A549 (cell line): ENCODE measurements around the gene CALHM1. TPM values are rescaled to one million over a fixed set of nuclear protein-coding genes. Genes with fewer than 3 reads are reported as not detected.

Experiments used
- ATAC-seq, 2 experiments: fragments of 200-7000 bp in 1 of 2; fragments of >200 bp in 1 of 2; cut with Nextera tagmentation in 1 of 2; cut with Tn5 transposase in 1 of 2; 3 replicates each; pipeline versions ENCODE4 v1.8.0 to v1.9.1; 2018 to 2020; ENCODE audit warnings: mild to moderate bottlenecking in 1 of 2, moderate library complexity in 1 of 2
- CTCF ChIA-PET: fragments of 300-600 bp; sonication (Branson Sonifier 250); formaldehyde crosslinking; extraction: SDS; loops from one replicate; lab custom pipeline; 2021; ENCODE audit warnings: antibody characterized with exemption, inconsistent platforms; lab: Yijun Ruan, JAX
- POLR2A ChIA-PET: fragments of 350-600 bp; formaldehyde crosslinking; extraction: SDS; loops from one replicate; lab custom pipeline; 2021; ENCODE audit warnings: antibody characterized with exemption, inconsistent platforms; lab: Yijun Ruan, JAX
- DNase-seq, 2 experiments: peaks; one replicate each; pipeline versions ENCODE4 v3.0.0 to v3.0.0-alpha.2; 2011 to 2016; ENCODE audit warnings: low read depth in 1 of 2, low spot score in 1 of 2
- FAIRE-seq: peaks from 2 replicates; lab custom pipeline; 2011; peaks lifted over from hg19 to GRCh38; lab: Jason Lieb, UNC
- H3K27ac ChIP-seq, 2 experiments: fragments of >200 bp; sonication (Bioruptor Twin); formaldehyde crosslinking; 3 replicates each; pipeline ENCODE4 v1.5.1; 2016 to 2017
- H3K4me1 ChIP-seq: fragments of >200 bp; sonication (Bioruptor Twin); formaldehyde crosslinking; 3 replicates; pipeline ENCODE4 v1.6.1; 2016
- H3K4me2 ChIP-seq: fragments of >200 bp; sonication (Bioruptor Twin); formaldehyde crosslinking; 3 replicates; pipeline ENCODE4 v1.6.1; 2016
- H3K4me3 ChIP-seq: fragments of >200 bp; sonication (Bioruptor Twin); formaldehyde crosslinking; 3 replicates; pipeline ENCODE4 v1.5.1; 2016
- H3K9me3 ChIP-seq: fragments of >200 bp; sonication (Bioruptor Twin); formaldehyde crosslinking; 3 replicates; pipeline ENCODE4 v1.6.1; 2016
- BHLHE40 ChIP-seq: IDR thresholded peaks from 2 replicates; pipeline ENCODE4 v1.6.1; 2012; ENCODE audit warnings: low read depth, low read length, inconsistent platforms
- CBX8 ChIP-seq: fragments of 200-600 bp; sonication (generic); IDR thresholded peaks from 2 replicates; pipeline ENCODE4 v1.6.1; 2016
- CHD2 ChIP-seq: fragments of 150-350 bp; IDR thresholded peaks from 2 replicates; pipeline ENCODE4 v1.6.1; 2014; ENCODE audit warnings: low read length; ENCODE audit not compliant: partially characterized antibody
- CHD4 ChIP-seq: fragments of 200-600 bp; sonication (generic); IDR thresholded peaks from 2 replicates; pipeline ENCODE4 v1.6.1; 2016; ENCODE audit warnings: antibody characterized with exemption, mild to moderate bottlenecking, borderline replicate concordance
- EP300 ChIP-seq, 2 experiments: fragments of >200 bp; sonication (Bioruptor Twin); formaldehyde crosslinking; IDR thresholded peaks; 2 replicates in 1 of 2; 3 replicates in 1 of 2; pipeline ENCODE4 v1.6.1; 2016 to 2017
- ESRRA ChIP-seq: fragments of 150-350 bp; IDR thresholded peaks from 2 replicates; pipeline ENCODE4 v1.6.1; 2014; ENCODE audit warnings: mild to moderate bottlenecking, low read length, borderline replicate concordance
- GATA3 ChIP-seq: IDR thresholded peaks from 2 replicates; pipeline ENCODE4 v1.6.1; 2012; ENCODE audit warnings: borderline replicate concordance
- HEYL ChIP-seq: fragments of 250-450 bp; sonication (Bioruptor Pico); IDR thresholded peaks from 2 replicates; pipeline ENCODE4 v1.8.0; 2021; ENCODE audit warnings: mild to moderate bottlenecking, moderate library complexity
- HOXA7 ChIP-seq: fragments of 250-450 bp; sonication (Bioruptor Pico); IDR thresholded peaks from 2 replicates; pipeline ENCODE4 v1.5.0; 2020; ENCODE audit warnings: mild to moderate bottlenecking, moderate library complexity
- JUN ChIP-seq, 2 experiments: fragments of >200 bp; sonication (Bioruptor Twin); formaldehyde crosslinking; IDR thresholded peaks; 2 replicates in 1 of 2; 3 replicates in 1 of 2; pipeline ENCODE4 v1.6.1; 2016 to 2017
- MAZ ChIP-seq: fragments of 150-350 bp; IDR thresholded peaks from 2 replicates; pipeline ENCODE4 v1.6.1; 2014; ENCODE audit warnings: antibody characterized with exemption, low read depth, low read length, borderline replicate concordance
- MYC ChIP-seq: IDR thresholded peaks from 2 replicates; pipeline ENCODE4 v1.6.1; 2012; ENCODE audit warnings: mild to moderate bottlenecking, inconsistent platforms, low read length, improper control_type of control experiment, borderline replicate concordance
- NFE2L2 ChIP-seq: fragments of 150-350 bp; conservative IDR thresholded peaks from 2 replicates; pipeline ENCODE4 v1.6.1; 2014; ENCODE audit warnings: low read length
- NR3C1 ChIP-seq: fragments of >200 bp; sonication (Bioruptor Twin); formaldehyde crosslinking; IDR thresholded peaks from 3 replicates; pipeline ENCODE4 v1.6.1; 2017
- PHF8 ChIP-seq: fragments of 200-600 bp; sonication (generic); IDR thresholded peaks from 2 replicates; pipeline ENCODE4 v1.6.1; 2016; ENCODE audit warnings: low read depth, mild to moderate bottlenecking, antibody characterized with exemption, moderate library complexity, borderline replicate concordance
- RCOR1 ChIP-seq: fragments of 150-350 bp; IDR thresholded peaks from 2 replicates; pipeline ENCODE4 v1.6.1; 2014; ENCODE audit warnings: antibody characterized with exemption, low read length, low read depth
- RFX5 ChIP-seq: fragments of 450-650 bp; IDR thresholded peaks from 2 replicates; pipeline ENCODE4 v1.7.1; 2014; ENCODE audit warnings: antibody characterized with exemption, mild to moderate bottlenecking, moderate library complexity
- WGBS: methylation state at CpG from one replicate; pipeline ENCODE4 v1.1.6; 2017; ENCODE audit errors: missing lambda C conversion rate; 5-methylcytosine and 5-hydroxymethylcytosine counted together
- polyA plus RNA-seq, 4 experiments: library from polyadenylated mRNA; depleted of rRNA in 3 of 4; stranded (reverse); fragments of >200 nt; fragmentation: RNase III in 1 of 4; extraction: RNeasy Plus Mini Kit Qiagen cat#74134 plus additional on column Dnase treatment in 1 of 4; gene quantifications; 2 replicates in 3 of 4; 3 replicates in 1 of 4; pipeline ENCODE4 v1.2.3, GENCODE V29; 2011 to 2017
- TF ChIP-seq, protein P1 (sequence below): IDR thresholded peaks from 2 replicates; pipeline ENCODE4 v1.6.1; 2012; ENCODE audit warnings: low read depth, borderline replicate concordance
- TF ChIP-seq, protein P2 (sequence below): fragments of 200-600 bp; sonication (generic); IDR thresholded peaks from 2 replicates; pipeline ENCODE4 v1.6.1; 2016; ENCODE audit warnings: antibody characterized with exemption, mild to moderate bottlenecking, moderate library complexity
- TF ChIP-seq, protein P3 (sequence below): IDR thresholded peaks from 2 replicates; pipeline ENCODE4 v1.6.1; 2012
- TF ChIP-seq, protein P4 (sequence below): fragments of >200 bp; sonication (Bioruptor Twin); formaldehyde crosslinking; IDR thresholded peaks from 2 replicates; pipeline ENCODE4 v1.6.1; 2016

Gene CALHM1
- polyA plus RNA-seq, 2 of the 4 experiments (the other 2 are of a cell fraction), result not detected

DNA sequence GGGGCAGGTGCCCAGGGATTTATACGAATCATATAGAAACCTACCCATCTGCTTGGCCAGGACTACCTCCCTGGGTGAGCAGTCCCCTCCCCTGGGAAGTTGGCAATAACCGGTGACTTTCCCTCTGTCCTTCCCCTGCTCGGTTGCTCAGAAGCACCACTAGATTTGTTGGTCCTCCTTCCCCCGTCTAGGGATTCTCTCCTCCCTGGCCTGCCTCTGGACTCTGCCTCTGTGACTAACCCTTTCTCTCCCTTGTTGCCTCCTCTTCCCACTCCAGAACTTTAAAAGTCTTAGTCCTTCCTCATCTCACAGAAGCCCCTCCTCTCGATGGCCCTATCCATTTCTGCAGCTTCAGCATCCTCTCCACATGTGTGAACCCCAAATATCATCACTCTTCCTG lies 10.5 kb upstream of the CALHM1 start (continued):
- TF ChIP-seq HOXA7 (CRISPR knock-in tag) (no peak), NR3C1 (no peak), JUN (IDR thresholded peaks at IDR 0.05) (no peak), CHD2 (no peak), ESRRA (no peak)
- TF ChIP-seq, all 56 proteins: peak for 0

DNA sequence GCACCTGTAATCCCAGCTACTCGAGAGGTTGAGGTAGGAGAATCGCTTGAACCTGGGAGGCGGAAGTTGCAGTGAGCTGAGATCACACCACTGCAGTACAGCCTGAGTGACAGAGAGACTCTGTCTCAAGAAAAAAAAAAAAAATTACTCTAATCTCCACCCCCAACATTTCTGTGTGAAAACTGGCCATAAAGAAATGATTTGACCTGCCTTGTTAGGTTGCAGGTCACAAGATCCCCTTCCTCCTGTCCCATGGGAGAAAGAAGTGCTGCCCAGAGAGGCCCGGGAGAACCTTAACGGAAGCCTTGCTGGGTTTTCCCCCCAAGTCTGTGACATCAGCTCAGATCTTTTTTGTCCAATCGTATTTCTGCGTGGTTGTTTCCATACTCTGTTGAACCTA lies 8.7 kb upstream of the CALHM1 start:
- peaks cover 10% of the 10 kb centered on the region; the same call in 2 of the 3 replicates for H3K4me1 ChIP-seq
- no peak overlapping the region for H3K27ac ChIP-seq
- no peak for DNase-seq
- WGBS, result 89% methylated on average over 7 of the region's 7 CpGs
- ChIA-PET CTCF (interaction anchor here (0.6 to 1.3 kb wide), 2 partner anchors 18 to 25 kb away, joined by 3 read pairs; no protein-coding TSS in a partner anchor), POLR2A (no interaction called here)
- no peak for ATAC-seq
- TF ChIP-seq, protein P1, sequence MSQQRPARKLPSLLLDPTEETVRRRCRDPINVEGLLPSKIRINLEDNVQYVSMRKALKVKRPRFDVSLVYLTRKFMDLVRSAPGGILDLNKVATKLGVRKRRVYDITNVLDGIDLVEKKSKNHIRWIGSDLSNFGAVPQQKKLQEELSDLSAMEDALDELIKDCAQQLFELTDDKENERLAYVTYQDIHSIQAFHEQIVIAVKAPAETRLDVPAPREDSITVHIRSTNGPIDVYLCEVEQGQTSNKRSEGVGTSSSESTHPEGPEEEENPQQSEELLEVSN, result no peak
- TF ChIP-seq RCOR1, result no peak
- no peak overlapping the region for H3K4me2 ChIP-seq
- H3K4me3 ChIP-seq, result no peak overlapping the region
- no peak for FAIRE-seq
- no peaks in the 10 kb centered on the region for H3K9me3 ChIP-seq

DNA sequence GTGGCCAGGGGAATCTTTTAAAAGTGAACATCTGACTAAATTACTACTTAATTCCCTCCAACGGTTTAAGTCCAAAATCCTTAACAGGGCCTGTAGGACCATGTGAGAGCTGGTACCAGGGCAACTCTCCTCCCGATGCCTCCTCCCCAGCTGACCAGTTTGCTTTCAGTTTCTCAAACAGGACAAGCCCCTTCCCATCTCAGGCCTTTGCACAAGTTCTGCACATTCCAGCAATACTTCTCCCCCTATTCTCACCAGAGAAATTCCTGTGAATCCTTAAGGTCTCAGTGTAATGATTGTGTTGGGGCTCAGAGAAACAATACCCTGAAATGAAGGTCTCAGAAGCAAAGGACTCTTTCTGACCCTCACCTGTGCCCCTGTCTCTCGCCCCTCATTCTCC lies 8.0 kb upstream of the CALHM1 start:
- 71% methylated on average over 3 of the region's 3 CpGs for WGBS
- TF ChIP-seq, protein P1, result no peak
- no peak for TF ChIP-seq RCOR1
- TF ChIP-seq, all 56 proteins: peak for 0
- no peak for FAIRE-seq
- H3K4me2 ChIP-seq, result no peak overlapping the region
- no peak for ATAC-seq
- no peak overlapping the region for H3K27ac ChIP-seq
- no peak overlapping the region for H3K4me3 ChIP-seq
- no peaks in the 10 kb centered on the region for H3K9me3 ChIP-seq
- H3K4me1 ChIP-seq, result peaks cover 7% of the 10 kb centered on the region; the same call in 2 of the 3 replicates
- ChIA-PET POLR2A (no interaction called here), CTCF (no interaction called here)
- DNase-seq, result no peak

DNA sequence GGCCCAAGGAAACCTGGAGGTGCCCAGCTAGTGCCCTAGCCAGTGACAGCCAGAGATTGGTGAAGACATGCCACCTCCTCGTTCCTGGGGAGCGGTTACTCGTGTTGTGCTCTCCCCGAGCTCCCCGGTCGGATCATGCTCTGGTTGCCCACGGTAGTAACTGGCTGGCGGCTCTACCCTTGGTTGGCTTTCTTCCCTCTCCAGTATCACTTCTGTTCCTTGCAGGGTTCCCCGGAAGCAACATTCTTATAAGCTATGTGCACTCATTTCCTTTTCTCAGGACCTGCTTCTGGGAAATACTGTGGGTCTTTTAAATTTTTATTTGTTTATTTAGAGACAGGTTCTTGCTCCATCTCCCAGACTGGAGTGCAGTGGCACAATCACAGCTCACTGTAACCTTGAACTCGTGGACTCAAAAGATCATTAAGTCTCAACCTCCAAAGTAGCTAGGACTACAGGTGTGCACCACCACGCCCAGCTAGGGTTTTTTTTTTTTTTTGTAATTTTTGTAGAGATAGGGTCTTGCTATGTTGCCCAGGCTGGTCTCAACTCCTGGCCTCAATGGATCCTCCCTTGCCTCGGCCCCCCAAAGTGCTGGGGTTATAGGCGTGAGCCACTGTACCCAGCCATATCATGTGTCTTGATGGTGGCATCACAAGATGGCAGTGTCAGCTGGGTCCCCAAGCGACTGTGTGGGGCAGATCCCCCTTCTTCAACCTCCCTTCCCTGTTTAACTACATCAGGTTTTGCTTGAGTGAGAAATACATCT lies 6.9 kb upstream of the CALHM1 start:
- Histone ChIP-seq H3K27ac (no peak overlapping the region), H3K9me3 (no peaks in the 10 kb centered on the region), H3K4me3 (no peak overlapping the region), H3K4me2 (no peak overlapping the region), H3K4me1 (no peaks in the 10 kb centered on the region)
- POLR2A ChIA-PET, result no interaction called here
- CTCF ChIA-PET, result interaction anchor here (0.7 to 1.1 kb wide), 3 partner anchors 11 to 19 kb away, joined by 3 read pairs; no protein-coding TSS in a partner anchor
- ATAC-seq (no peak), DNase-seq (no peak), FAIRE-seq (no peak)
- no peak for TF ChIP-seq JUN (IDR thresholded peaks at IDR 0.05)
- TF ChIP-seq MAZ, result no peak
- TF ChIP-seq CBX8, result no peak
- no peak for TF ChIP-seq PHF8
- 77% methylated on average over 14 of the region's 14 CpGs for WGBS

DNA sequence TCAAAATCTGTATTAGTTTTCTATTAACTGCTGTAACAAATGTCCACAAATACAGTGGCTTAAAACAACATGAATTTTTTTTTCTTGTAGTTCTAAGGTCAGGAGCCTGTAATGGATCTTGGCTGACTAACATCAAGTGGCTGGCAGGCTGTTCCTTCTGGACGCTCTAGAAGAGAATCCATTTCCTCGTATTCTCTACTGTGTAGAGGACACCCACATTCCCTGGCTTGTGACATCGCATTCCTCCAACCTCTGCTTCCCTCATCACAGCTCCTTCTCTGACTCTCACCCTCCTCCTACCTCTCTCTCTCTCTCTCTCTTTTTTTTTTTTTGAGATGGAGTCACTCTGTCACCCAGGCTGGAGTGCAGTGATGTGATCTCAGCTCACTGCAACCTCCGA lies 4.8 kb upstream of the CALHM1 start:
- CTCF ChIA-PET, result interaction anchor here (1.0 to 2.4 kb wide), 3 partner anchors 9 to 47 kb away, joined by 3 to 9 read pairs (median 3); no protein-coding TSS in a partner anchor
- POLR2A ChIA-PET, result no interaction called here
- DNase-seq, result peak in 1 of 2 experiments; percentile 23
- no peak for TF ChIP-seq CHD4
- TF ChIP-seq MYC, result no peak
- TF ChIP-seq, protein P2, sequence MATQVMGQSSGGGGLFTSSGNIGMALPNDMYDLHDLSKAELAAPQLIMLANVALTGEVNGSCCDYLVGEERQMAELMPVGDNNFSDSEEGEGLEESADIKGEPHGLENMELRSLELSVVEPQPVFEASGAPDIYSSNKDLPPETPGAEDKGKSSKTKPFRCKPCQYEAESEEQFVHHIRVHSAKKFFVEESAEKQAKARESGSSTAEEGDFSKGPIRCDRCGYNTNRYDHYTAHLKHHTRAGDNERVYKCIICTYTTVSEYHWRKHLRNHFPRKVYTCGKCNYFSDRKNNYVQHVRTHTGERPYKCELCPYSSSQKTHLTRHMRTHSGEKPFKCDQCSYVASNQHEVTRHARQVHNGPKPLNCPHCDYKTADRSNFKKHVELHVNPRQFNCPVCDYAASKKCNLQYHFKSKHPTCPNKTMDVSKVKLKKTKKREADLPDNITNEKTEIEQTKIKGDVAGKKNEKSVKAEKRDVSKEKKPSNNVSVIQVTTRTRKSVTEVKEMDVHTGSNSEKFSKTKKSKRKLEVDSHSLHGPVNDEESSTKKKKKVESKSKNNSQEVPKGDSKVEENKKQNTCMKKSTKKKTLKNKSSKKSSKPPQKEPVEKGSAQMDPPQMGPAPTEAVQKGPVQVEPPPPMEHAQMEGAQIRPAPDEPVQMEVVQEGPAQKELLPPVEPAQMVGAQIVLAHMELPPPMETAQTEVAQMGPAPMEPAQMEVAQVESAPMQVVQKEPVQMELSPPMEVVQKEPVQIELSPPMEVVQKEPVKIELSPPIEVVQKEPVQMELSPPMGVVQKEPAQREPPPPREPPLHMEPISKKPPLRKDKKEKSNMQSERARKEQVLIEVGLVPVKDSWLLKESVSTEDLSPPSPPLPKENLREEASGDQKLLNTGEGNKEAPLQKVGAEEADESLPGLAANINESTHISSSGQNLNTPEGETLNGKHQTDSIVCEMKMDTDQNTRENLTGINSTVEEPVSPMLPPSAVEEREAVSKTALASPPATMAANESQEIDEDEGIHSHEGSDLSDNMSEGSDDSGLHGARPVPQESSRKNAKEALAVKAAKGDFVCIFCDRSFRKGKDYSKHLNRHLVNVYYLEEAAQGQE, result no peak
- no peak for TF ChIP-seq EP300 (IDR thresholded peaks at IDR 0.05)
- TF ChIP-seq BHLHE40, result no peak
- TF ChIP-seq, protein P3, sequence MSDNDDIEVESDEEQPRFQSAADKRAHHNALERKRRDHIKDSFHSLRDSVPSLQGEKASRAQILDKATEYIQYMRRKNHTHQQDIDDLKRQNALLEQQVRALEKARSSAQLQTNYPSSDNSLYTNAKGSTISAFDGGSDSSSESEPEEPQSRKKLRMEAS, result no peak
- no peak for TF ChIP-seq NFE2L2
- TF ChIP-seq, protein P4, sequence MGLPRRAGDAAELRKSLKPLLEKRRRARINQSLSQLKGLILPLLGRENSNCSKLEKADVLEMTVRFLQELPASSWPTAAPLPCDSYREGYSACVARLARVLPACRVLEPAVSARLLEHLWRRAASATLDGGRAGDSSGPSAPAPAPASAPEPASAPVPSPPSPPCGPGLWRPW, result no peak
- no peak for TF ChIP-seq RFX5
- TF ChIP-seq GATA3, result no peak
- TF ChIP-seq HEYL (CRISPR knock-in tag), result no peak

More for the DNA sequence above, 4.8 kb upstream of the CALHM1 start:
- peak in 1 of 2 experiments; percentile 45; a peak in 3 of 6 replicates for ATAC-seq
- H3K4me2 ChIP-seq, result no peak overlapping the region
- no peak overlapping the region for H3K4me3 ChIP-seq
- FAIRE-seq, result no peak
- H3K4me1 ChIP-seq, result no peaks in the 10 kb centered on the region
- no peaks in the 10 kb centered on the region for H3K9me3 ChIP-seq
- no peak overlapping the region for H3K27ac ChIP-seq
- WGBS, result 52% methylated on average over 4 of the region's 4 CpGs
